H1 (cell line): ENCODE data around the gene BIRC7.

Experiments used
- EP300 ChIP-seq, 2 experiments: IDR thresholded peaks; 1 replicate in 1 of 2; 2 replicates in 1 of 2; pipeline ENCODE4 v1.6.1; 2011 to 2012; ENCODE audit warnings: low read depth in 2 of 2, low read length in 2 of 2, mild to moderate bottlenecking in 2 of 2, borderline replicate concordance in 1 of 2, inconsistent platforms in 1 of 2, moderate library complexity in 1 of 2
- EZH2 ChIP-seq: fragments of 200-600 bp; sonication (generic); IDR thresholded peaks from 2 replicates; pipeline ENCODE4 v1.7.1; 2012; ENCODE audit warnings: low read depth, mild to moderate bottlenecking, moderate library complexity, low read length, inconsistent platforms; ENCODE audit not compliant: severe bottlenecking
- NANOG ChIP-seq: IDR thresholded peaks from 2 replicates; pipeline ENCODE4 v1.6.1; 2011; ENCODE audit warnings: low read length, low read depth, mild to moderate bottlenecking, inconsistent platforms; ENCODE audit not compliant: insufficient read depth, poor library complexity, severe bottlenecking
- POLR2A ChIP-seq, 2 experiments: IDR thresholded peaks; 1 replicate in 1 of 2; 2 replicates in 1 of 2; pipeline ENCODE4 v1.6.1; 2011; ENCODE audit warnings: low read depth in 2 of 2, low read length in 2 of 2, mild to moderate bottlenecking in 2 of 2; ENCODE audit errors: control extremely low read depth in 1 of 2
- ZNF274 ChIP-seq: IDR thresholded peaks from 2 replicates; pipeline ENCODE4 v1.7.0; 2012; ENCODE audit warnings: low read length, borderline replicate concordance; ENCODE audit errors: extremely low read depth
- TF ChIP-seq, protein P1 (sequence below), 3 experiments: IDR thresholded peaks; 1 replicate in 2 of 3; 2 replicates in 1 of 3; pipeline versions ENCODE4 v1.5.1 to v1.6.1; 2011; ENCODE audit warnings: low read length in 3 of 3, mild to moderate bottlenecking in 3 of 3, inconsistent platforms in 2 of 3, low read depth in 1 of 3, moderate library complexity in 1 of 3; ENCODE audit not compliant: insufficient read depth in 1 of 3; ENCODE audit errors: control extremely low read depth in 1 of 3

DNA sequence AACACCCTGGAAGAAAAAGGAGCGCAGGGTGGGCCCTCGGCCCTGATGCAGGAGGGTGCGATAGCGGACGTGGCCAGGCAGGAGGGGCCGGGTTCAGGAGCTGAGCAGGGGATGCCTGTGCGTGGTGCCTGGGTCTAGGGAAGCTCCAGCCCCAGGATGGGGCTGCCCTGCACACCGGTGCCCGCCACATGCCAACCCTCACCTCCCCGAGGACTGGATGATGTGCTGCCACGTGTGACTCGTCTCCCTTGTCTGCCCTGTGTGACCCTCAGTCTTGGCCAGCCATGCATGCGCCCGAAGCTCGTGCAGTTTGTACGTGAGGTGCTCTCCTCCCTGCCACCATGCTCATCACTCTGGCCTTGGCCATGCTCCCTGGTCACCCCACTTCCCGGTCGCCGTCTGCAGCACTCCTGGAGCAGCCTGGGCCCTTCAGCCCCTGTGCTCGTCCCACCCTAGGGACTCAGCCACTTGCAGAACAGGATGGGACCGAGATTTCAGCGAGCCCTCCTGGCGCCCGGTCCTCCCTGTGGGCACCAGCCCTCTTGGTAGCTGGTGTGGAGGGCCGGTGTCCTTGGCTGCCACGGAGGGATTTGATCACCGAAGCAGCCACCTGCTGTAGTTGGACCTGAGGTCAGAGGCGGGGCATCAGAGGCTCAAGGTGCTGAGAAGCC, 53.0 kb downstream of the BIRC7 start:
- TF ChIP-seq EP300 (IDR thresholded peaks at IDR 0.05; ENCODE audit: borderline replicate concordance in 1 of 2, low read depth in 2 of 2, low read length in 2 of 2), result no peak
- TF ChIP-seq, protein P1, sequence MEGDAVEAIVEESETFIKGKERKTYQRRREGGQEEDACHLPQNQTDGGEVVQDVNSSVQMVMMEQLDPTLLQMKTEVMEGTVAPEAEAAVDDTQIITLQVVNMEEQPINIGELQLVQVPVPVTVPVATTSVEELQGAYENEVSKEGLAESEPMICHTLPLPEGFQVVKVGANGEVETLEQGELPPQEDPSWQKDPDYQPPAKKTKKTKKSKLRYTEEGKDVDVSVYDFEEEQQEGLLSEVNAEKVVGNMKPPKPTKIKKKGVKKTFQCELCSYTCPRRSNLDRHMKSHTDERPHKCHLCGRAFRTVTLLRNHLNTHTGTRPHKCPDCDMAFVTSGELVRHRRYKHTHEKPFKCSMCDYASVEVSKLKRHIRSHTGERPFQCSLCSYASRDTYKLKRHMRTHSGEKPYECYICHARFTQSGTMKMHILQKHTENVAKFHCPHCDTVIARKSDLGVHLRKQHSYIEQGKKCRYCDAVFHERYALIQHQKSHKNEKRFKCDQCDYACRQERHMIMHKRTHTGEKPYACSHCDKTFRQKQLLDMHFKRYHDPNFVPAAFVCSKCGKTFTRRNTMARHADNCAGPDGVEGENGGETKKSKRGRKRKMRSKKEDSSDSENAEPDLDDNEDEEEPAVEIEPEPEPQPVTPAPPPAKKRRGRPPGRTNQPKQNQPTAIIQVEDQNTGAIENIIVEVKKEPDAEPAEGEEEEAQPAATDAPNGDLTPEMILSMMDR (IDR thresholded peaks at IDR 0.05; ENCODE audit: control extremely low read depth in 1 of 3, insufficient read depth in 1 of 3, low read depth in 1 of 3, low read length in 3 of 3), result no peak
- TF ChIP-seq ZNF274, result no peak
- TF ChIP-seq NANOG, result no peak
- no peak for TF ChIP-seq EZH2
- TF ChIP-seq POLR2A (IDR thresholded peaks at IDR 0.05; ENCODE audit: control extremely low read depth in 1 of 2, low read depth in 2 of 2, low read length in 2 of 2), result no peak
